ENCODE data around the gene RNU4-1.

RNU4-1 gene

DNA sequence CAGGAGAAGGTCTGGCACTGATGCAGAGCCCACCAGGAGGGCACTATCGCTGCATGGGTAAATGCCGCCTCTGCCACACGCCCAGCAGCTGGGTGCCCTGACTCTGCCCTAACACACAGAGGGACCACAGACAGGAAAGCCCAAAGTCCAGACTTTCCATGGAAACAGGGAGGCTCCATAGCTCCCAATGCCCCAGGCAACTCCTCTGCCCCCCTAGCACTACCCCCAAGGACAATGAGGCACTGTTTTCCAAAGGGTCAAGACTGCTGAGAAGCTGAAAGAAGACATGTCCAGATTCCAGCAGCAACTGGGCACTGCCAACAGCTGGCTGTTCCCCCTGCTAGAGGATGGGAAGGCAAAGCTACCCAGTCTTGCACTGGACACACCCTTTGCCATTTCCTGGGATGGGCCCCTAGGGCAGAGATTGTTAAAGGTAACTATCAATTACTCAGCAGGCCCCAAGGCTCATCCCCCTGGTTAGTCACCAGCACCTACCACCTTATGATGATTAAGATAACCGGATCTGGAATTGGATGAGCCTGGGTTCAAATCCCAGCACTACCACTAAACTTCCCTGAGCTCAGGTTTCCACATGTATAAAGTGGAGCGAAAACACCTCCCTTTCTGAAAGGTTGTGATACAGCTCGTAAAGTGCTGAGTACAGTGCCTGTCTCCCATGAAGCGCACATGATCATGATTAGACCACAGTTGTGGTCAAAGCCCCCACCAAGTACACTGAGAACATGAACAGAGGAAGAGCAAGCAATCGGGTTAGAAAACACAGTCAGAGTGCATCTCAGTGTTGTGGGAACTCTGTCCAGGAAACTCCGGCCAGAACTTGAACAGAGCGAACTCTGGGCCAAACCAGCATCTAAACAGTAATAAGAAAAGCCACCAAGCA, 30.8 kb downstream of the RNU4-1 start:
- no peak for TF ChIP-seq CSRNP3 (CRISPR knock-in tag; IDR thresholded peaks at IDR 0.05)
- TF ChIP-seq ZNF8 (CRISPR knock-in tag; IDR thresholded peaks at IDR 0.05), result no peak
- no peak for TF ChIP-seq ISL1 (CRISPR knock-in tag; IDR thresholded peaks at IDR 0.05)
- TF ChIP-seq, protein P1, sequence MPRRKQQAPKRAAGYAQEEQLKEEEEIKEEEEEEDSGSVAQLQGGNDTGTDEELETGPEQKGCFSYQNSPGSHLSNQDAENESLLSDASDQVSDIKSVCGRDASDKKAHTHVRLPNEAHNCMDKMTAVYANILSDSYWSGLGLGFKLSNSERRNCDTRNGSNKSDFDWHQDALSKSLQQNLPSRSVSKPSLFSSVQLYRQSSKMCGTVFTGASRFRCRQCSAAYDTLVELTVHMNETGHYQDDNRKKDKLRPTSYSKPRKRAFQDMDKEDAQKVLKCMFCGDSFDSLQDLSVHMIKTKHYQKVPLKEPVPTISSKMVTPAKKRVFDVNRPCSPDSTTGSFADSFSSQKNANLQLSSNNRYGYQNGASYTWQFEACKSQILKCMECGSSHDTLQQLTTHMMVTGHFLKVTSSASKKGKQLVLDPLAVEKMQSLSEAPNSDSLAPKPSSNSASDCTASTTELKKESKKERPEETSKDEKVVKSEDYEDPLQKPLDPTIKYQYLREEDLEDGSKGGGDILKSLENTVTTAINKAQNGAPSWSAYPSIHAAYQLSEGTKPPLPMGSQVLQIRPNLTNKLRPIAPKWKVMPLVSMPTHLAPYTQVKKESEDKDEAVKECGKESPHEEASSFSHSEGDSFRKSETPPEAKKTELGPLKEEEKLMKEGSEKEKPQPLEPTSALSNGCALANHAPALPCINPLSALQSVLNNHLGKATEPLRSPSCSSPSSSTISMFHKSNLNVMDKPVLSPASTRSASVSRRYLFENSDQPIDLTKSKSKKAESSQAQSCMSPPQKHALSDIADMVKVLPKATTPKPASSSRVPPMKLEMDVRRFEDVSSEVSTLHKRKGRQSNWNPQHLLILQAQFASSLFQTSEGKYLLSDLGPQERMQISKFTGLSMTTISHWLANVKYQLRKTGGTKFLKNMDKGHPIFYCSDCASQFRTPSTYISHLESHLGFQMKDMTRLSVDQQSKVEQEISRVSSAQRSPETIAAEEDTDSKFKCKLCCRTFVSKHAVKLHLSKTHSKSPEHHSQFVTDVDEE (CRISPR knock-in tag; IDR thresholded peaks at IDR 0.05), result no peak
- TF ChIP-seq TOX (CRISPR knock-in tag; IDR thresholded peaks at IDR 0.05; ENCODE audit: borderline replicate concordance), result no peak
- no peak for TF ChIP-seq CSDC2 (CRISPR knock-in tag; IDR thresholded peaks at IDR 0.05)
- no peak for TF ChIP-seq PATZ1 (CRISPR knock-in tag; IDR thresholded peaks at IDR 0.05; ENCODE audit: borderline replicate concordance)
- TF ChIP-seq, protein P2, sequence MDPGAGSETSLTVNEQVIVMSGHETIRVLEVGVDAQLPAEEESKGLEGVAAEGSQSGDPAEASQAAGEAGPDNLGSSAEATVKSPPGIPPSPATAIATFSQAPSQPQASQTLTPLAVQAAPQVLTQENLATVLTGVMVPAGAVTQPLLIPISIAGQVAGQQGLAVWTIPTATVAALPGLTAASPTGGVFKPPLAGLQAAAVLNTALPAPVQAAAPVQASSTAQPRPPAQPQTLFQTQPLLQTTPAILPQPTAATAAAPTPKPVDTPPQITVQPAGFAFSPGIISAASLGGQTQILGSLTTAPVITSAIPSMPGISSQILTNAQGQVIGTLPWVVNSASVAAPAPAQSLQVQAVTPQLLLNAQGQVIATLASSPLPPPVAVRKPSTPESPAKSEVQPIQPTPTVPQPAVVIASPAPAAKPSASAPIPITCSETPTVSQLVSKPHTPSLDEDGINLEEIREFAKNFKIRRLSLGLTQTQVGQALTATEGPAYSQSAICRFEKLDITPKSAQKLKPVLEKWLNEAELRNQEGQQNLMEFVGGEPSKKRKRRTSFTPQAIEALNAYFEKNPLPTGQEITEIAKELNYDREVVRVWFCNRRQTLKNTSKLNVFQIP (CRISPR knock-in tag; IDR thresholded peaks at IDR 0.05; ENCODE audit: borderline replicate concordance, low read depth), result no peak
- no peak for TF ChIP-seq GLIS3 (CRISPR knock-in tag; IDR thresholded peaks at IDR 0.05)
- no peak for TF ChIP-seq SNAI2 (CRISPR knock-in tag; IDR thresholded peaks at IDR 0.05)
- TF ChIP-seq, protein P3, sequence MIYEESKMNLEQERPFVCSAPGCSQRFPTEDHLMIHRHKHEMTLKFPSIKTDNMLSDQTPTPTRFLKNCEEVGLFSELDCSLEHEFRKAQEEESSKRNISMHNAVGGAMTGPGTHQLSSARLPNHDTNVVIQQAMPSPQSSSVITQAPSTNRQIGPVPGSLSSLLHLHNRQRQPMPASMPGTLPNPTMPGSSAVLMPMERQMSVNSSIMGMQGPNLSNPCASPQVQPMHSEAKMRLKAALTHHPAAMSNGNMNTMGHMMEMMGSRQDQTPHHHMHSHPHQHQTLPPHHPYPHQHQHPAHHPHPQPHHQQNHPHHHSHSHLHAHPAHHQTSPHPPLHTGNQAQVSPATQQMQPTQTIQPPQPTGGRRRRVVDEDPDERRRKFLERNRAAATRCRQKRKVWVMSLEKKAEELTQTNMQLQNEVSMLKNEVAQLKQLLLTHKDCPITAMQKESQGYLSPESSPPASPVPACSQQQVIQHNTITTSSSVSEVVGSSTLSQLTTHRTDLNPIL (CRISPR knock-in tag; IDR thresholded peaks at IDR 0.05; ENCODE audit: low read depth), result no peak
- no peak for TF ChIP-seq ARNTL (CRISPR knock-in tag; IDR thresholded peaks at IDR 0.05; ENCODE audit: borderline replicate concordance, low read depth)
- TF ChIP-seq ZNF70 (CRISPR knock-in tag; IDR thresholded peaks at IDR 0.05), result no peak
- TF ChIP-seq OSR1 (CRISPR knock-in tag; IDR thresholded peaks at IDR 0.05), result no peak
- TF ChIP-seq ZC3H10 (CRISPR knock-in tag; IDR thresholded peaks at IDR 0.05), result no peak
- ATAC-seq, result no peak

GRCh38 chr12:120260607-120261006, 32.4 kb downstream of the RNU4-1 start:
- TF ChIP-seq ZC3H10 (CRISPR knock-in tag; IDR thresholded peaks at IDR 0.05), result no peak
- TF ChIP-seq, protein P1 (CRISPR knock-in tag; IDR thresholded peaks at IDR 0.05), result no peak
- no peak for TF ChIP-seq ESRRG (CRISPR knock-in tag; IDR thresholded peaks at IDR 0.05)
- TF ChIP-seq, protein P3 (CRISPR knock-in tag; IDR thresholded peaks at IDR 0.05; ENCODE audit: low read depth), result no peak
- no peak for TF ChIP-seq ISL1 (CRISPR knock-in tag; IDR thresholded peaks at IDR 0.05)
- no peak for TF ChIP-seq ARNTL (CRISPR knock-in tag; IDR thresholded peaks at IDR 0.05; ENCODE audit: borderline replicate concordance, low read depth)
- TF ChIP-seq RARB (CRISPR knock-in tag; IDR thresholded peaks at IDR 0.05), result no peak
- TF ChIP-seq ZFP3 (CRISPR knock-in tag; IDR thresholded peaks at IDR 0.05), result no peak
- ATAC-seq, result no peak

Measured in SK-N-SH treated with all-trans-retinoic acid at 6 μM for 48 hours (cell line).